Keratinocyte (primary cell): ENCODE measurements around the gene EXT2. TPM values are rescaled to one million over a fixed set of nuclear protein-coding genes. Genes with fewer than 3 reads are reported as not detected.

ENCODE experiments used
- DNase-seq: peaks from one replicate; pipeline ENCODE4 v3.0.0-alpha.2; 2011; ENCODE audit warnings: low read depth, missing footprints, low spot score
- FAIRE-seq: peaks from 2 replicates; lab custom pipeline; 2011; peaks lifted over from hg19 to GRCh38; lab: Jason Lieb, UNC
- H2AFZ ChIP-seq: 2 replicates; pipeline ENCODE4 v1.6.0; 2012; ENCODE audit warnings: low read length, control low read depth, inconsistent platforms; ENCODE audit not compliant: control insufficient read depth
- H3K27ac ChIP-seq: 2 replicates; pipeline ENCODE4 v1.5.1; 2011; ENCODE audit warnings: low read length; ENCODE audit not compliant: control insufficient read depth, insufficient read depth
- H3K27me3 ChIP-seq: 3 replicates; pipeline ENCODE4 v1.6.0; 2011; ENCODE audit warnings: low read length; ENCODE audit not compliant: control insufficient read depth, insufficient read depth; ENCODE audit errors: extremely low read depth
- H3K36me3 ChIP-seq, 2 experiments: 2 replicates in 1 of 2; 3 replicates in 1 of 2; pipeline ENCODE4 v1.5.1; 2011; ENCODE audit warnings: low read length in 2 of 2, mild to moderate bottlenecking in 1 of 2; ENCODE audit not compliant: control insufficient read depth in 2 of 2, insufficient read depth in 2 of 2; ENCODE audit errors: extremely low read depth in 1 of 2
- H3K4me1 ChIP-seq: 3 replicates; pipeline ENCODE4 v1.5.1; 2011; ENCODE audit warnings: low read length; ENCODE audit not compliant: control insufficient read depth, insufficient read depth; ENCODE audit errors: extremely low read depth
- H3K4me2 ChIP-seq: 3 replicates; pipeline ENCODE4 v1.6.0; 2011; ENCODE audit warnings: low read depth, low read length; ENCODE audit not compliant: control insufficient read depth, insufficient read depth; ENCODE audit errors: extremely low read depth
- H3K4me3 ChIP-seq, 3 experiments: fragments of 200-600 bp in 1 of 3; sonication (generic) in 1 of 3; 2 replicates in 2 of 3; 3 replicates in 1 of 3; pipeline ENCODE4 v1.5.1; 2011 to 2016; ENCODE audit warnings: low read length in 3 of 3, mild to moderate bottlenecking in 3 of 3, control low read depth in 2 of 3, inconsistent platforms in 1 of 3, low read depth in 1 of 3, mixed read lengths in 1 of 3, mixed run types in 1 of 3, moderate library complexity in 1 of 3; ENCODE audit not compliant: control insufficient read depth in 2 of 3, insufficient read depth in 2 of 3; ENCODE audit errors: extremely low read depth in 1 of 3
- H3K79me2 ChIP-seq: 2 replicates; pipeline ENCODE4 v1.6.0; 2012; ENCODE audit warnings: low read length; ENCODE audit not compliant: control insufficient read depth, insufficient read depth
- H3K9ac ChIP-seq: 3 replicates; pipeline ENCODE4 v1.6.0; 2011; ENCODE audit warnings: low read length; ENCODE audit not compliant: control insufficient read depth, insufficient read depth; ENCODE audit errors: extremely low read depth
- H3K9me1 ChIP-seq: 3 replicates; pipeline ENCODE4 v1.6.0; 2011; ENCODE audit warnings: low read length; ENCODE audit not compliant: control insufficient read depth, insufficient read depth; ENCODE audit errors: extremely low read depth
- H3K9me3 ChIP-seq: 2 replicates; pipeline ENCODE4 v1.5.1; 2012; ENCODE audit warnings: low read depth, low read length; ENCODE audit not compliant: control insufficient read depth
- H4K20me1 ChIP-seq: 3 replicates; pipeline ENCODE4 v1.6.0; 2011; ENCODE audit warnings: low read length; ENCODE audit not compliant: control insufficient read depth, insufficient read depth; ENCODE audit errors: extremely low read depth
- dilution Hi-C: fragments of 300-500 bp; cut with MboI; formaldehyde crosslinking; loops from one replicate; pipeline ENCODE4 v1.7.0; 2020; ENCODE audit warnings: low sequenced_read_pairs; ENCODE audit not compliant: extremely low pct_ligation_motif_present
- polyA plus RNA-seq, 5 experiments: library from polyadenylated mRNA; depleted of rRNA in 3 of 5; stranded (reverse) in 3 of 5; stranded (forward) in 1 of 5; unstranded in 1 of 5; fragments of >200 nt; gene quantifications; 1 replicate in 1 of 5; 2 replicates in 3 of 5; 3 replicates in 1 of 5; pipeline versions ENCODE4 v1.2.1 to v1.2.3, GENCODE V29; 2011 to 2012; ENCODE audit warnings: missing spikeins in 2 of 5, low read depth in 1 of 5, low replicate concordance in 1 of 5
- TF ChIP-seq, protein P1 (sequence below), 3 experiments: IDR thresholded peaks in 1 of 3; conservative IDR thresholded peaks in 1 of 3; optimal IDR thresholded peaks in 1 of 3; 2 replicates in 2 of 3; 3 replicates in 1 of 3; pipeline versions ENCODE3 to v1.5.1; 2011; ENCODE audit warnings: low read length in 3 of 3, mild to moderate bottlenecking in 3 of 3, moderate library complexity in 2 of 3, control low read depth in 1 of 3, inconsistent platforms in 1 of 3; ENCODE audit not compliant: insufficient read depth in 2 of 3; ENCODE audit errors: extremely low read depth in 1 of 3

The EXT2 gene
- polyA plus RNA-seq, 1 donor (not counting 4 experiments of a cell fraction or from before 2014, with no cell fraction given), result 148 TPM

DNA sequence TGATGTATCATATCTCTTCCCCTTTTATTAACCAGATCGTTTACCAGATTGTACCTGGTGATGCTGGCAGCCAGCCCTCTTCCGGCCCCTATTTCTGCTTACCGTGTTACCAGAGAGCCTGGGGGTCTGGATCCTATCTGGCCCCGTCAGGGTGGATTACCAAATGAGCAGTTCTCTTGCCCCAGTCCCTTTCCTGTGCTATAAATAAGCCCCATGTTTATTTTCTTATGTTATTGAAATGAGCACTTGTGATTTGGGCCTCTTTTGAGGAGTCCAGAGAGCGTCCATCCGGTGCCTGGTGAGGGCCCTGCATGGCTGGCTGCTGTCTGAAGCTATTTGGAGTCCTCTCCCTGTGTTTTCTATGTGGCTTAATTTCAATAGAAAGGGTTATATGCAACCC, 154.9 kb downstream of the EXT2 start:
- Histone ChIP-seq H3K4me2 (no peak overlapping the region), H3K4me1 (peaks cover 10% of the 10 kb centered on the region), H3K9me1 (no peaks in the 10 kb centered on the region), H3K4me3 (no peak overlapping the region), H3K27ac (no peak overlapping the region), H3K27me3 (no peaks in the 10 kb centered on the region), H3K79me2 (no peaks in the 10 kb centered on the region), H4K20me1 (no peaks in the 10 kb centered on the region), H3K36me3 (peaks cover 4% of the 10 kb centered on the region in 2 experiments), H3K9ac (no peak overlapping the region), H3K9me3 (peaks cover 2% of the 10 kb centered on the region), H2AFZ (no peak overlapping the region)
- TF ChIP-seq, protein P1, sequence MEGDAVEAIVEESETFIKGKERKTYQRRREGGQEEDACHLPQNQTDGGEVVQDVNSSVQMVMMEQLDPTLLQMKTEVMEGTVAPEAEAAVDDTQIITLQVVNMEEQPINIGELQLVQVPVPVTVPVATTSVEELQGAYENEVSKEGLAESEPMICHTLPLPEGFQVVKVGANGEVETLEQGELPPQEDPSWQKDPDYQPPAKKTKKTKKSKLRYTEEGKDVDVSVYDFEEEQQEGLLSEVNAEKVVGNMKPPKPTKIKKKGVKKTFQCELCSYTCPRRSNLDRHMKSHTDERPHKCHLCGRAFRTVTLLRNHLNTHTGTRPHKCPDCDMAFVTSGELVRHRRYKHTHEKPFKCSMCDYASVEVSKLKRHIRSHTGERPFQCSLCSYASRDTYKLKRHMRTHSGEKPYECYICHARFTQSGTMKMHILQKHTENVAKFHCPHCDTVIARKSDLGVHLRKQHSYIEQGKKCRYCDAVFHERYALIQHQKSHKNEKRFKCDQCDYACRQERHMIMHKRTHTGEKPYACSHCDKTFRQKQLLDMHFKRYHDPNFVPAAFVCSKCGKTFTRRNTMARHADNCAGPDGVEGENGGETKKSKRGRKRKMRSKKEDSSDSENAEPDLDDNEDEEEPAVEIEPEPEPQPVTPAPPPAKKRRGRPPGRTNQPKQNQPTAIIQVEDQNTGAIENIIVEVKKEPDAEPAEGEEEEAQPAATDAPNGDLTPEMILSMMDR (optimal IDR thresholded peaks at IDR 0.05 in 1 of 3, IDR thresholded peaks at IDR 0.05 in 1 of 3, conservative IDR thresholded peaks at IDR 0.05 in 1 of 3; ENCODE audit: extremely low read depth in 1 of 3, insufficient read depth in 2 of 3, low read length in 3 of 3), result no peak
- dilution Hi-C loops, result no loop called here
- FAIRE-seq (no peak), DNase-seq (no peak)

DNA sequence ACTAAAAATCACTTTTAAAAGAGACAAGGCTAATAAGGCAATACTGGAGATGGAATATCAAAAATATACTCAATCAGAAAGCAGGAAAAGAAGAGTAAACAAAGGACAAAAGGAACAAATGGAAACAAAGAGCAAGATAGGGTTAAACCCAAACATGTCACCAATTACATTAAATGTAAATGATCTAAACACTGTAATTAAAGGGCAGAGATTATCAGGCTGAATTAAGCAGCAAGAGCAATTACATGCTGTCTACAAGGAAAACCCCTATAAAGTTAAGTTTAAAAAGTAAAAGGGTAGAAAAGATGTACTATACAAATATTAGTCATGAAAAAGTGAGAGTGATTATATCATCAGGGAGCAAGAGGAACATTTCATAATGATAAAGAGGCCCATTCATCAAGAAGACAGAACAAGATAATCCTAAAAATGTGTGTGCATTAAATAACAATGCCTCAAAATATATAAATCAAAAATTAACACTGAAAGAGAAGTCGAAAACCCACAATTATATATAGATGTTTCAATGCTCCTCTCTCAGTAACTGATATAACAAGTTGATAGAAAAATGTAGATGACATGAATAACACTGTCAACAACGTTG, 157.6 kb downstream of the EXT2 start:
- Histone ChIP-seq H3K36me3 (peaks cover under 1 to 4% of the 10 kb centered on the region in 2 experiments), H3K9me3 (peaks cover 2% of the 10 kb centered on the region), H3K4me1 (peaks cover 13% of the 10 kb centered on the region), H3K9ac (no peak overlapping the region), H3K9me1 (peaks cover 4% of the 10 kb centered on the region), H4K20me1 (peaks cover 3% of the 10 kb centered on the region), H3K4me2 (no peak overlapping the region), H3K27me3 (no peaks in the 10 kb centered on the region), H2AFZ (no peak overlapping the region), H3K4me3 (no peak overlapping the region), H3K79me2 (no peaks in the 10 kb centered on the region), H3K27ac (no peak overlapping the region)
- dilution Hi-C loops, result no loop called here
- TF ChIP-seq, protein P1 (optimal IDR thresholded peaks at IDR 0.05 in 1 of 3, IDR thresholded peaks at IDR 0.05 in 1 of 3, conservative IDR thresholded peaks at IDR 0.05 in 1 of 3; ENCODE audit: extremely low read depth in 1 of 3, insufficient read depth in 2 of 3, low read length in 3 of 3), result no peak
- FAIRE-seq, result no peak
- DNase-seq, result no peak
